G401.6 (cell line): ENCODE data around the gene KHDC1L.

Experiments
- FAIRE-seq: peaks from 2 replicates; lab custom pipeline; 2012; peaks lifted over from hg19 to GRCh38; lab: Jason Lieb, UNC

KHDC1L gene

GRCh38 chr6:73204252-73204651 lies 21.0 kb downstream of the KHDC1L start:
- FAIRE-seq, result no peak

GRCh38 chr6:73203098-73203497 lies 22.2 kb downstream of the KHDC1L start:
- FAIRE-seq, result no peak

GRCh38 chr6:73200735-73201134 lies 24.6 kb downstream of the KHDC1L start:
- no peak for FAIRE-seq

GRCh38 chr6:73200247-73200646 lies 25.0 kb downstream of the KHDC1L start:
- no peak for FAIRE-seq

GRCh38 chr6:73194744-73195143 lies 30.6 kb downstream of the KHDC1L start:
- no peak for FAIRE-seq

GRCh38 chr6:73193302-73193701 lies 32.0 kb downstream of the KHDC1L start:
- FAIRE-seq, result peak; percentile 44

GRCh38 chr6:73182021-73182607 lies 43.2 kb downstream of the KHDC1L start:
- FAIRE-seq, result no peak

GRCh38 chr6:73180763-73181619 lies 44.3 kb downstream of the KHDC1L start:
- FAIRE-seq, result peak; percentile 81

- no peak for FAIRE-seq
These were observed 45.1 kb downstream of the KHDC1L start for GRCh38 chr6:73180076-73180738.

GRCh38 chr6:73177221-73177944 lies 47.9 kb downstream of the KHDC1L start:
- no peak for FAIRE-seq

GRCh38 chr6:73176057-73176456 lies 49.2 kb downstream of the KHDC1L start:
- no peak for FAIRE-seq

GRCh38 chr6:73174646-73175045 lies 50.6 kb downstream of the KHDC1L start:
- FAIRE-seq, result no peak
